ENCODE measurements around the gene PSD4.

GRCh38 chr2:113190871-113191270 is 17.1 kb downstream of the PSD4 start:
- no peak for TF ChIP-seq CTCF (conservative IDR thresholded peaks at IDR 0.05; ENCODE audit: low read depth, low read length)
- no peak for TF ChIP-seq EZH2phosphoT487 (IDR thresholded peaks at IDR 0.05; ENCODE audit: borderline replicate concordance, low read length)

Data from PC-3 (cell line).